ENCODE data around the gene SAMD11.

- TF ChIP-seq RAD21 (conservative IDR thresholded peaks at IDR 0.05) = no peak
- TF ChIP-seq CTCF (IDR thresholded peaks at IDR 0.05; ENCODE audit: poor library complexity, severe bottlenecking) = no peak
These were observed 15.1 kb upstream of the SAMD11 start for GRCh38 chr1:908661-909060.

Data from neural cell (in vitro differentiated cells).